A204.1 (cell line): ENCODE measurements around the gene KRTAP16-1.

Experiments used
- FAIRE-seq: peaks from 2 replicates; lab custom pipeline; 2012; peaks lifted over from hg19 to GRCh38; lab: Jason Lieb, UNC

Gene KRTAP16-1

DNA sequence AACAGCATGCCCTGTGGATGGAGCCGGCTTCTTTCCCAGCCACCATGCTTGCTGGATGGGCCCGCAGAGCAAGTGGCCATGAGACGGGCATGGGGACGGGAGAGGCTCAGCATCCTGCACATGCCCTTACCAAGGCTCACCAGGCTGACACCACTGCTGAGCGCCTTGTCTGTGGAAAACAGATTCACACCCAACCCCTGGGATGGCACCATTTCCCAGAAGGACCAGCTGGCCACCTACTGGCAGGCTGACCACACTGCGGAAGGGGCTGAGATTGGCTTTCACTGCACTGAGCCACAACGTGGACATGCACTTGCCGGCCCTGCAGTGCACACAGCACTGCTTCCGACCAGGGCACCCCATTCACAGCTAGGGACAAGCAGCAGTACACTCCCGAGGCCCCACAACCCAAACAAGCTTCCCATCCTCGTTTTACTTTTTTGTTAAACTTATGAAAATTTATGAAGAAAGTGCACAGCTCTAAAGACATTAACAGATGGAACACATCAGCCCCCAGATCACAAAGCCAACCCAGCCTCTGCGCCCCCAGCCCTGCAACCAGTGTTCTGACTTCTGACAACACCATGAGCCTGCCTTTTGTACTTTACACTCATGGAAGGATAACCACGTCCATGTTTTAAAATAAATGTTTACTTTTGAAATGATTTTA lies 20.3 kb upstream of the KRTAP16-1 start:
- no peak for FAIRE-seq

DNA sequence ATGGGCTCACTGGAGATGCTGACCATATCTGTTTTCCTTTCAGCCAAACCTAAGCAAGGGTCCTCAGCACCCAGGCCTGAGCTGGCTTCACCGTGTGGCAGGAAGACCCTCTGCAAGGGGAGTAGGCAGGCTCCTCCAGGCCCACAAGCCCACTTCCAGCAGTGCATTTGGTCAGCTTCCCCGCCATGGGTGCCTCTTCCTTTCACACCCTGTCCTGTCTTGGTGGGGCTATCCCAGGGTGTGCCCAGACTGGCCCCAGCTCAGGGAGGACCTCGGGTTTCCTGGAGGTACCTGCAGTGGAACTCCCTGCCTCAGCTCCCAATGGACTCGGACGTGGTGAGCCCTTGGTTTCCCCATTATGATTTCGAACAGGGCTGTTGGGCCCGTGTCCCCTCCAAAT lies 19.1 kb upstream of the KRTAP16-1 start:
- FAIRE-seq: no peak

DNA sequence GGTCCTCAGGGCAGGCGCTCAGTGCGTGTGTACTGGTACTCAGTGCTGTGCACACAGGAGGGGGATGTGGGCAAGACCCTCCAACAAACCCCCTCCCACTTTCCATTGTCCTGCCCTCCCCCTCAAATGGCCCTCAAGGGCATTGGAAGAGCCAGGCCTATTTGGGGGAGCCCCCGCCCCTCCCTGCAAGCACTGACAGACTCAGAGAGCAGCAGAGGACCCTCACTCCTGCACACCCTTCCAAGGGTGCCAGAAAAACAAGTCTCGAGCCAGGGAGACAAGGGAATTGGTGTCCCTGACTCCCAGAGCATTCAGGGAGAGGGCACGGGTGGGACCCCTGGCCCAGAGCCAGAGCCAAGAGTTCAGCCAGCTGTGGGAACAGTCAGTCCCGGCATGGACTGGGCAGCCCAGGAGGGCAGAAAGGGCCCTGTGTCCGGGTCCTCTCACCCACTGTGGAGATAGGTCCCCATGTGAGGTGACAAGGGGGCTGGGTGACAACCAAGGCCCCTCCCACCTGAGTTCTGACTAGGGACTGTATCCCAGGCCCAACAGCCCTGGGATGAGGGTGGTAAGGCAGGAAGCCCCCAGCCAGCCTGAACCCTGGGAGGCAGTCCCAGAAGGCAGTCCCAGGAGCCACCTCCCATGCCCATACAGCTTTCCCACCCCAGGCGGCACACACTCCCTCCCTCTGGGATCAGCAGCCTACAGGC lies 18.5 kb upstream of the KRTAP16-1 start:
- no peak for FAIRE-seq

DNA sequence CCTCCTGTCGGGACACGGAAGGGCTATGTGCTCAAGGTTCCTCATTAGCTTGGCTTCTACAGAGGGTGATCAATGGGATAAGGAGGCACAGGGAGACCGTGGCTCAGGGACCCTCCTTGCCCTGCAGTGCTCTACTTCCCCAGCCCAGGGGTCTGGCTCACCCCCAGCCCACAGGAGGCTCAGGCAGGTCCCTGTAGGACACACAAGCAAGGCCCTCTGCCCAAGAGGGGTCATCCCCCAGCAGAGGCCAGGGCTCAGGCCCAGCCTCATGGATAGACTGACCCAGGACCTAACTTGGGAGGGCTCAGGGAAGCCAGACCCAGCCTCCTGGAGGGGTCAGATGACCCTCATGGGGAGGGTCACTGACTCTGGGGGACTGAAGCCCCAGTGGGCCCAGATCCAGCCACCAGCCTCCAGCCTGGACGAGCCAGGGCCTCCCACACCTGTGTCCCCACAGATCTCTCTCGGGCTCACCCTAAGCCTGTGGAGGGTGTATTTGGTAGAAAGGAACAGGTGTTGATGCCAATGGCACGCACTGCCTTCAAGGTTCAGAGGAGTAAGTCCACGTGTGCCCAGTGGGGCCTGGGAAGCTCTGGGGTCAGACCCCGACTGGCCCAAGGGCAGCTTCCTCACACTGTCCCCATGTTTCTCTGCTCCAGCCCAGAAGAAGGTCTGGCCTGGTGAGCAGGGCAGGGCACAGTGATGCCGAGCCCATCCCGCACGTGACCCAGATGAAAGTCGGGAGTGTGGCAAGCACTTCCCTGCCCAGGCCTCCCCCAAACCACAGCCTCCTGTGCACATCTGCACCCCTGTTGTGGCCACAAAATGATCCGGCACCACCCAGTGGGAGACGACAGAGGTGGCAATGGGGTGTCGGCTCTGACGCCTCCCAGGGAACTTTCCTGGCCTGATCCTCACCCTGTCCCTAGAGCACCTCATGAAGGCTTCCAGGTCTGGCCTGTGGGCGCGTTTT lies 17.4 kb upstream of the KRTAP16-1 start:
- FAIRE-seq: no peak

DNA sequence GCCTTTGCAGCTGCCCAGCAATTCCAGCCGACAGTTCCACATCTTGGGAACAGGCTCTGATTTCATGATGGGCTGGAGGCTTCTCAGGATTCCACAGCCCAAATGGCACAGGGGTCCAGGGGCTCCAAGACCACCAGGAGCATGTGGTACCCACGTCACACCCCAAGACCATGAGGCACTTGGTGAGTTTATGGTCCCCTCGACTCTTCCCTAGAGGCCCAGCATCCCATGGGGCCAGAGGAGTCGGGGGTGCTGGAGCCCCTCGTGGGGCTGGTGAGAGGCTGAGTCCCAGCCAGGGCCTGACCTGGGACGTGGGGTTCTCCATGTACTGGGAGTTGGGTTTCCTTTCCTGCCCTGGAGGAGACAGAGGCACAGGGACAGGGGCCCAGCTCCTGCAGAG lies 16.5 kb upstream of the KRTAP16-1 start:
- no peak for FAIRE-seq

DNA sequence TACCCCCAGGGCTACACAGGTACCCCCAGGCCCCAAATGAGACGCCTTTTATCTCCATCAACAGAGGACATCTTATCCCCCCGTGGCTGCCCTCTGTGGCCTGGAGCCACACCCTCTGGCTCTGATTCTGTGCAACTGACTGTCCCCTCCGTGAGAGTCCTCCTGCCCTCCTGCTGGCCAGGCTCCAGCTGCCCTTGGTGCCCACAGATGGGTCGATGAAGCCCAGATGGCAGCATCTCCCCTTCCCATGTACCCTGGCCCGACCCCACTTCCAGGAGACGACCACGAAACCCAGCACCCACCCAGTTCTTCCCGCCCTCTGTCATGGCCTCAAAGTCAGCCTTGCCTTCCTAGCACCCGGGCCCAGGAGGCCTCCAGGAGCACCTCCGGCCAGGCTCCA lies 16.0 kb upstream of the KRTAP16-1 start:
- no peak for FAIRE-seq

DNA sequence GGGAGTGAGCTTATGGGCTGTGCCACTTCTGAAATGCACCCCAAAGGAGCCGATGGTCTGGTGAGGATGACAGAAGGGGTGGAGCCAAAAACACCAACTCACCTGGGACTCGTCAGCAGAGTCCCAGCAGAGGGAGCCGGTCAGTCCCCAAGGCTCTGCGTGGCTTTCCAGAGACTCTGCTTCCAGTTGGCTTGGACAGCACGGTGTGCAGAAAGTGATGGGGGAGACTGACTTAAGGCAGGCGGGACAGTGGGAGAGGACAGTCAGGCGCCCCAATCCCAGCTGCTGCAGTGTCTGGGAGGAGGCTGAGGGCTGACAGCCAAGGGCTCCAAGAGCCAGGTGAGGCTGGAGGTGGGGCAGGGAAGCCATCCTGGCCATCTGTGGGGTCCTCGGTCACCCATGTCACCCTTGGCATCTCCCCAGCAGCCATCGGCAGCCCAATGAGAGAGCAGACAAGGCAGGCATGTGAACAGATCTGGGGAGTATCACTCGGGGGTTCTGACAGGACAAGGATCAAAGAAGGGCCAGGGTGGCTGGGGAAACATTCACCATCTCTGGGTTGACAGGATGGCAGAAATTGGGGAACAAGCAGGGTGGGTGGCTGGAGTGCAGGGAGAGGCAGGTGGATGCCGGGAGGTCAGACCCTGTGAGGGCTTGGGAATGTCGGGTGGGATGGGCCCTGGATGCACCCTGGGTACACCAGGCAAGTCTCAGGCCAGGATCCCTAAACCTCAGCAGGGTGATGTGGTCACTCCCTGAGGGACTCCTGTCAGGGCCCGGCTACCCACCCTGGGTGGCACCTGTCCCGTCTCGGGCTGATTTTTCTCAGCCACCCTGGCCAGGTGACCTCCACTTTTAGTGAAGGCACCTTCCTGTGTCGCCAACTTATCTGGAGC lies 15.3 kb upstream of the KRTAP16-1 start:
- FAIRE-seq: no peak

DNA sequence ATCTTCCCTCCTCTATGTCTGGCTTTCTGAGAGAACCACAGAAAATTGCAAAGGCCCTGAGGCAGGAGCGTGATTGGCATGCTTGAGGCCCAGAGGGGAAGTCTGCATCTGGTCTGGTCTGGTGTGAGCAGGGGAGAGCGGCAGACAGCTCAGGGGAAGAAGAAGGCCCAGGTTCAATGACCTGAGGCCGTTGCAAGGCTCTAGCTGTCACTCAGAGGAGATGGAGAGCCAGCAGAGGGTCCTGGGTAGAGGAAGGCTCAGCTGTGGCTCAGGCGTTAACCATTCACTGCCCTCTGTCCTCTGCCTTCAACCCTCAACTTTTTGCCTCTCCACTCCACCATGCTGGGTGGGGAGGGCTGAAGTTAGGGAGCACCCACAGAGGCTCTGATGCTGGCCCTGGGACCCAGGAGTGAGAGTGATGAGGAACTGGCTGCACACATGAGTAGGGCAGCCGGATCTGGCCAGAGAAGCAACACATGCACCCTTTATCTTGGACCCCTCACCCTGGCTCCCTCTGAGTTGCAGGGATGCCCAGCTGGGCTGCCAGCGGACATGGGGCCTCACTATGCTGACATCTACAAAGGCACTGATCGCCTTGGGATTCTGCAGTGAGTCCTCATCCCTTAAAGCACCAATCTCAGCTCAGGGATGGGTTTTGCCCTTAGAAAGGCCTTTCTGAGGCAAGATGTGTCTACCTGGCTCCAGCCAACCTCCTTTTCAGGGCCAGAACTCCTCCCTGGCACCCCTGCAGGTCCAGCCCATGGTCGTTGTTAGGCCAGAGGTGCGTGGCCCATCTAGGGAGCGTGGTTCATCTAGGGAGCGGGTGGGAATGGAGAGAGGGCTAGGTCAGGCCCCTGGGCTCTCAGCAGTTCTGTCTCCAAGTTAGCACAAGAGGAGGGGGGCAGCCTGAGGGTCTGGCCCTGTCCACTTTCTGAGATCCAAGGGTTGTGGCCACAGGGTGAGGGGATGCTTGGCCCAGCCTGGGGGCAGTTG lies 14.1 kb upstream of the KRTAP16-1 start:
- no peak for FAIRE-seq

DNA sequence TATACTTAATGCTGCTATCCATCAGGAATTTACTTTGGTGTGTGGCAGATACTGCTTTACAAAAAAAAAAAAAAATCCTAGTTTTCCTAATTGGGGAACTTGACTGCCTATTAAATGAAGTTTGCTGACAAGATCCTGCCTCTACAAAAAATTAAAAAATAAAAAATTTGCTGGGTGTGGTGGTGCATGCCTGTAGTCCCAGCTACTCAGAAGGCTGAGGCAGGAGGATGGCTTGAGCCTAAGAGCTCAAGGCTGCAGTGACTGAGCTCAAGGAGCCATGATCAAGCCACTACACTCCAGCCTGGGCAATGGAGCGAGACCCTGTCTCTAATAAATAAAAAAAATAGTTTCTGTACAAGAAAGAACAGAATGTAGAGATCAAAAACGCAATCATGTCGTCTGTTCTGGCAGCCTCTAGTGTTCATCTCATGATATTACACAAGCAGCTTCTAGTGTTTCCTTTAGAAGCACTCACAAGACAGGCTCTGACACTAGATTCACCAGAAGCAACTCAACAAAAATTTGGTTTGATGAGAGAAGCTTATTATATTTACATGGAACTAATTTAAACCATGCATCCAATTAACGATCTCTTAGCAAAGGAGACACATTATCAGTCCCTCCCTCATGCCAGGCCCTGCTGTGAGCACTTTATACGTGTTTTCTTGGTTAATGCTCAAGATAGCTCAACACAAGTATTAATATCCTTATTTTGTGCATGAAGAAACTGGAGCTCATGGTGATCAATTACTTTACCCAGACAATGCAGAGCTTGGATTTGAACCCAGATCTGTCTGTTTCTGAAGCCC lies 13.2 kb upstream of the KRTAP16-1 start:
- FAIRE-seq: peak; percentile 44

DNA sequence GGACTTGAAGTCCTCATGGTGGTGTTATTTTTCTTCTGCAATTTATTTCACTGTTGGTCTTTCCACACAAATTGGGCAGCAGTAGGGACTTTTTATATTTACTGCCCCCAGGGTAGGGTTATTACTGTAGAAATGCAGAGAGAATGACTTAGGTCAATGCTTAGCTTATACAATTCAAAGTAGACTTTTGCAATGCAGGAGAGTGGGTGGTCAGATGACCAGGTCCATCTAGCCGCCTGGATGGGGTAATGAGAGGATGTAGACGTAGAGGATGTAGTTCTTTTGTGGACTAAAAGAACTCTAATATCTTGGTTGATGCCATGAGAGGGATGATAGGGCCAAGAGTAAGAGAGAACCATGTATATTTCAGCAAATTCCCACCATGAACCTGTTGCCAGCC lies 9.1 kb upstream of the KRTAP16-1 start:
- FAIRE-seq: no peak

DNA sequence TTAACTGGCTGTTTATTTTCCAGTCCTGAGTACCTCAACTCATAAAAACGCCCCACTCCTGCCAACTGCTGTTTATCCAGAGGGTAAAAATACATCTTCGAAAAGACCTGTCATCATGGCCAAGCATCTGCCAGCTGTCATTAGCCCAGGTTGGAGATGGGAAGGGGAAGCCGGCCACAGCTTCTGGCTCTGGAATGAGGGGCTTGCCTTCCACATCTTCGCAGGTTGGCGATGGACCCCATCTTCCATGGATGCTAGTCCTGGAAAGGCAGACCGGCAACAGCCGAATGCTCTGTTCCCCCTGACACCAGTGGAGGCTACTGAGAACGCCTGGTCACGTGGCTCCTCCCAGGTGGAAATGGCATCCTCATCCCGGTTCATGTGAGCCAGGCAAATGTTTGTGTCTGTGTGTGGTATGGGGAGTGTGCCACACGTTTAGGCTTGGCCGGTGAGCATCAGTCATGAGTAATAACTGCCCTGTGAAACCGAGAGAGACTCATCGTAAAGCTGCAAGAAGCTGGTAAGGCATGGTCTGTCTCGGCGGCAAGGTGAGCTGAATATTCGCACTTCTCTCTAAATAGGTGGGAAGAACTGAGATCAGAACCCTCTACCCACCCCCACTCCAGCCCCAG lies 6.8 kb upstream of the KRTAP16-1 start:
- no peak for FAIRE-seq

DNA sequence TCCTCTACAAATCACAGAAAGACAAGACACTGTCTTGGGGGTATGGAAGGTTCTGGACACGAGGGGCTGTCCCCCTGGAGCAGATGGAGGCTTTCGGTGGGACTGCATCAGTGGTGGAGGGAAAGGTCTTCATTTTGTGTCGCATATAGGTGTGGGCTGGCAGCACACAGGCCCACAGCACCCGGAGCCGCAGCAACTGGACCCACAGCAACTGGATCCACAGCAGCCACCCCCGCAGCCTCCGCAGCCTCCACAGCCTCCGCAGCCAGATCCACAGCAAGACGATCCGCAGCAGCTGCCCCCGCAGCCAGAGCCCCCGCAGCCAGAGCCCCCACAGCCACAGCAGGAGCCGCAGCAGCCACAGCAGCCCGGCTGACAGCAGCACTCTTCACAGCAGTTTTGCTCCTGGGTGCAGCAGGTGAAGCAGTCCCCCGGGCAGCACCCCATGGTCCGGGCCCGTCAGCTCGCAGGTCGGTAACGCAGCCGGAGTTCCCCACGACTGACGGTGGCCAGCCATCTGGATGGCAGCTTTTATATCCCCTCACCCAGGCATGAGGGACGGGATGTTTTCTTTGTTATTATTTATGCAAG lies 6.2 kb upstream of the KRTAP16-1 start, which contains the start of gene KRTAP17-1:
Gene KRTAP17-1 (minus strand): TSS at position 507 of the 591 bp plus-strand sequence. CDS start 60 bp downstream, at position 447.
- no peak for FAIRE-seq

DNA sequence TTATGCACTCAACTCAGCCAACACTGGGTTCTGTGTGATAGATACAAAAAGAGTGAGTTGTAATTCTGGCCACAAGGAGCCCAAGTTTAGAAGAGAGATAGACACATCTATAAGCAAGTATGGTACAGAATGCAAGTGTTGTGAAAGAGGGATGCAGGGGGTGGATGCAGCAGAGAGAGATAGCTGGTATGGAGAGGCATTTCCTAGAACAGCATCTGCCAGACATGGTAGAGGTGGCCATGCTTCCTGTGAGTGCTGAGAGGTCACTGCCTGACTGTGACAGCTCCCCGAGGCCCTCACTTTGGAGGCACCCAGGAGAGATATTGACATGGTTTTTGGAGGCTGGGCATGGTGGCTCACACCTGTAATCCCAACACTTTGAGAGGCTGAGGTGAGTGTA lies 2.0 kb upstream of the KRTAP16-1 start:
- FAIRE-seq: no peak

DNA sequence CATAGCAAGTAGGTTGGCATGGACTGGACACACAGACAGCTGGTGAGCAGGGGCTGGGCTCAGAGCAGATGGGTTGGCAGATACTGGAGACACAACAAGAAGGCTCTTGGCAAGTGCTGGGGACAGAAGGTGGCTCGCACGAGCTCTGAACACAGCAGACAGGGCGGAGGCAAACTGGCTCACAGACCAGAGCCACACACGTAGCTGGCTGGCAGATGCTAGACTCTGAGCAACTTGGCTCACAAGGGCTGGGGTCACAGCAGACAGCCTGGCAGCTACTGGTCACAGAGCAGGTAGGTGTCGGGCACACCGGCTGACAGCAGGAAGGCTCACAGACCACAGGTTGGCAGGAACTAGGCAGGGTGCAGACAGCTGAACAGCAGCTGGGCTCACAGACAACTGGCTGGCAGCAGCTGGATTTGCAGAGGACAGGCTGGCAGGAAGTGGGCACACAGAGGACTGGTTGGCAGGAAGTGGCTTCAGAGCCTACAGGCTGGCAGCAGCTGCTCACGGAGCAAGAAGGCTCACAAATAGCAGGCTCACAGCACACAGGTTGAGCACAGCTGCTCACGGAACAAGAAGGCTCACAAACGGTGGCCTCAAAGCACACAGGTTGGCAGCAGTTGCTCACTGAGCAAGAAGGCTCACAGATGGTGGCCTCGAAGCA lies 725 bp downstream of the KRTAP16-1 start:
- no peak for FAIRE-seq

DNA sequence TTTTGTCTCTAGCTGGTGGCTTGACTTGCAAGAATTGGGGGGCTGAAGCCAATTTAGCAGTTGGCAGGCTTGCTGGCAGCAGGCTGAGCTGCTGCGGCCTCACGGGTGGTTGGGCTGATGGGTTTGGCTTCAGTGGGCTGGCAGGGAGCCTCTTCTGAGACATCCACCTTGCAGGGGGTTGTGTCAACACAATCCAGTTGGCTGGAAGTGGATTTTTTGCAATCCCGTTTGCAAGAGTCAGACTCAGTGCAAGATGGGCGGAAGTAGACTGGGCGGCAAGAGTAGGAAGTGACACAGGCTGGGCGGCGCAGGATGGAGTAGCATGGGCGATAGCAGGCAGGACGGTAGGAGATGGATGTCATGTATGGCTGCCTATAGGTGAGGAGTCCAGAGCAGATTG lies 1.5 kb downstream of the KRTAP16-1 start:
- FAIRE-seq: no peak

DNA sequence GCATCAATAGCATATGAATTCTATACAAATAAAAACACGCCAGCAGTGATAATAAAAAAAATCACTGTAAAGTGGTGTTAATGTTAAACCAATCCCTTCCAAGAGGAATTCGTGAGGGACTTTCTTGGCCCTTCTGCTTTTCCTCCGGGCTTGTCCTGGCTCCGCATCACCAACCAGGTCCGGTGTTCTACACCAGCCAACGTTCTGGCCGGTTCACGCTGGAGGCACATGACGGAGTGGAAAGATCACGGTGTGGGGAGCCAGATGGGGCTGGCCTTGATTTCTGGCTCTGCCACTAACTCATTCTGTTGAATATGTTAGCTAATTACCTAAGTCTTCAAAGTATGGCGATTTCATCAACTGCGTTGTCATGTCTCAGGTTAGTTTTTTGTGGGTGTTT lies 5.0 kb downstream of the KRTAP16-1 start:
- FAIRE-seq: no peak

DNA sequence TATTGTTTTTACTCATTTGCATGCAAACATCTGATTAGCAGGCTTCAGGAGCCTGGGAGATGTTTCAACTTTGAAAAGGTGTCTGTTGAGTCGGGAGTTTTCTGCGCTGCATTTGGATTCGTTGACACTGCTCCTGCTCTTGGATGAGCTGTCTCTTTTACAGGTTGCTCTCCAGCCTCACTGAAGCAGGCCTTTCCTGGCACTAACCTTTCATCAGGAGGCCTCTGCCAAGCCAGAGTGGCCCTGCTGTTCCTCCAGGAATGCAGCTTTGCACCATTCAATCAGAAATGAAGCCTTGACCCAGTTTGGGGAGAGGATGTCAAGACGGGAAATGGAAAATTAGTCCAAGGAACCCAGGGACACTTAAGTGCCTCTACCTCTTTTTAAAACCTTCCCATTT lies 6.1 kb downstream of the KRTAP16-1 start:
- no peak for FAIRE-seq
